Measurements from ENCODE around the gene PLEKHA8.

The PLEKHA8 gene

GRCh38 chr7:30023524-30023923 is 4.7 kb upstream of the PLEKHA8 start:
- DNase-seq (ENCODE audit: low spot score): no peak

GRCh38 chr7:30026229-30027064 is 1.8 kb upstream of the PLEKHA8 start, which contains the start of gene FKBP14:
TSS of gene FKBP14 (minus strand) at chr7:30026702. CDS start at chr7:30026508, 194 bp downstream.
- peak; percentile 99 for DNase-seq (ENCODE audit: low spot score)

- DNase-seq (ENCODE audit: low spot score): peak; percentile 92
Measured at GRCh38 chr7:30027065-30027456, 1.2 kb upstream of the PLEKHA8 start.

- no peak for DNase-seq (ENCODE audit: low spot score)
Measured at GRCh38 chr7:30027740-30028215, 434 bp upstream of the PLEKHA8 start.

GRCh38 chr7:30028749-30029635 is 780 bp downstream of the PLEKHA8 start:
- peak; percentile 88 for DNase-seq (ENCODE audit: low spot score)

GRCh38 chr7:30029696-30030095 is 1.5 kb downstream of the PLEKHA8 start:
- peak; percentile 82 for DNase-seq (ENCODE audit: low spot score)

- peak; percentile 21 for DNase-seq (ENCODE audit: low spot score)
Measured at GRCh38 chr7:30032310-30033125, 4.3 kb downstream of the PLEKHA8 start.

GRCh38 chr7:30034501-30034900 is 6.3 kb downstream of the PLEKHA8 start:
- no peak for DNase-seq (ENCODE audit: low spot score)

GRCh38 chr7:30036220-30036619 is 8.0 kb downstream of the PLEKHA8 start:
- DNase-seq (ENCODE audit: low spot score): no peak

GRCh38 chr7:30038196-30038980 is 10.2 kb downstream of the PLEKHA8 start:
- DNase-seq (ENCODE audit: low spot score): no peak

- DNase-seq (ENCODE audit: low spot score): no peak
Measured at GRCh38 chr7:30040938-30041337, 12.7 kb downstream of the PLEKHA8 start.

- DNase-seq (ENCODE audit: low spot score): no peak
Measured at GRCh38 chr7:30041526-30042269, 13.5 kb downstream of the PLEKHA8 start.

- no peak for DNase-seq (ENCODE audit: low spot score)
Measured at GRCh38 chr7:30046127-30046770, 18.0 kb downstream of the PLEKHA8 start.

- no peak for DNase-seq (ENCODE audit: low spot score)
Measured at GRCh38 chr7:30047124-30047523, 18.9 kb downstream of the PLEKHA8 start.

GRCh38 chr7:30048582-30048981 is 20.4 kb downstream of the PLEKHA8 start:
- no peak for DNase-seq (ENCODE audit: low spot score)

GRCh38 chr7:30049173-30049572 is 21.0 kb downstream of the PLEKHA8 start:
- no peak for DNase-seq (ENCODE audit: low spot score)

- DNase-seq (ENCODE audit: low spot score): no peak
Measured at GRCh38 chr7:30053068-30053467, 24.9 kb downstream of the PLEKHA8 start.

- no peak for DNase-seq (ENCODE audit: low spot score)
Measured at GRCh38 chr7:30057741-30058140, 29.5 kb downstream of the PLEKHA8 start.

GRCh38 chr7:30061786-30062185 is 33.6 kb downstream of the PLEKHA8 start:
- peak; percentile 75 for DNase-seq (ENCODE audit: low spot score)

- DNase-seq (ENCODE audit: low spot score): peak; percentile 77
Measured at GRCh38 chr7:30062587-30062986, 34.4 kb downstream of the PLEKHA8 start.
